Superior temporal gyrus (tissue), 1 donor: Measurements from ENCODE around the gene FHIT.

Experiments used
- DNase-seq: peaks from one replicate; pipeline ENCODE4 v3.0.0-alpha.2; 2016; ENCODE audit errors: extremely low spot score

Gene FHIT

DNA sequence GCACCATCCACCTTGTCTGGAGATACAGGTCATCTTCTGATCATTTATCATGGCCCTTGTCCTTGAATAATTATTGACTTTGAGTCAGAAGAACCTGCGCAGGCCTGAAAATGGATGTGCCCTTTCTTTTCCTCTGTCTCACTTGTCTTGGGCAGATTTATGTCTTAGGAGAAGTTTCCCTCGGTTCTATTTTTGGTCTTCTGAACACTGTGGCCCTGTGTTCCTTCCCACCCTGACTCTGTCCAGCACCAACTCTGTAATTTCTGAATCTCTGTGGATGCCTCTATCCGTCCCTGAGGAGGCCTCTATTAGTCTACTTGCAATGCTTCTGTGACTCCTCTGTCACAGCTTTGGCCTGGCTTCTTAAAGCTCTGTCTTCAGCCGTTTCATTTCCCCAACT lies 1520.7 kb downstream of the FHIT start:
- DNase-seq: no peak

- no peak for DNase-seq
These were observed 1522.7 kb downstream of the FHIT start for GRCh38 chr3:59728587-59728908.

GRCh38 chr3:59727902-59728586 lies 1523.2 kb downstream of the FHIT start:
- DNase-seq: no peak

DNA sequence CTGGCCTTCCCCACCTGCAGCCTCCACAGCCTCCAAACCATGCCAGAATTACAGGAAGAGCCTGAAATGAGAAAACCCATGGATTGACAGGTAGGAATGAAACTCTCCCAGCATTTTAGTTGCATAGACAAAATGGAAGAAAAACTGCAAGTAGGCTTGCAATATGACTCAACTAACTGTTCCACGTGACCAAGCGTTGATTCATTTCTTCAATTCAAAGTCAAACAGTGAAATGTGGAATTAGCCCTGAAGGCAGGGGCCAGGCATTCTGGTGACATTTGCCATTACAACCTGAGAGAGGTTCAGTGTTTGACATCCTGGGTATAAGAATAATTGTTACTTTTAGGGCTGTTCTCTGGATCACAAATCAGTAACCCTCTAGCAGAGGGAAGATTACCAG lies 1525.0 kb downstream of the FHIT start:
- no peak for DNase-seq

DNA sequence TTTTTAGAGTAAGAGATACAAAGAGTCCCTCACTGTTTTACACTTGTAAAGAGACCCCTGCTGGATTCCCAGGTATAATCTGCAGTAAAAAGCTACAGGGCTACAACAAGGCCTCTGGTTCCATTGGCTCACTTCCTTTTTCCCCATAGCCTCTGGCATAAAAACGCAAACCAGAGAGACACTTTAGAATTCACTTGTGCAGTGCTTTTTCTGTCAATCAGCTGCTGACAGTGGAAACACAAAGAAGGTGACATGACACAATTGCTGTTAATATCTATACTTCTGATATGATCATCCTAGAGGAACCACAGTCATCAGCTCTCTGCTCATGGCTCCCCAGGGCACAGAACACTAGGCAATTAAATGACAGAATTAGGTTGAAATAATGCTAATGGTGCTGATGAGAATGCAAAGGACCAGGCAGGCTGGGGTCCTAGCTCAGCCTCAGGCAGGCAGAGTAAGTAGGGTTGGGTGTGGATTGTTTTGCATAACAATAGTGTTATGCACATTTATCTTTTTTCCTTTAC lies 1533.5 kb downstream of the FHIT start:
- no peak for DNase-seq

GRCh38 chr3:59714066-59714465 lies 1537.2 kb downstream of the FHIT start:
- no peak for DNase-seq

DNA sequence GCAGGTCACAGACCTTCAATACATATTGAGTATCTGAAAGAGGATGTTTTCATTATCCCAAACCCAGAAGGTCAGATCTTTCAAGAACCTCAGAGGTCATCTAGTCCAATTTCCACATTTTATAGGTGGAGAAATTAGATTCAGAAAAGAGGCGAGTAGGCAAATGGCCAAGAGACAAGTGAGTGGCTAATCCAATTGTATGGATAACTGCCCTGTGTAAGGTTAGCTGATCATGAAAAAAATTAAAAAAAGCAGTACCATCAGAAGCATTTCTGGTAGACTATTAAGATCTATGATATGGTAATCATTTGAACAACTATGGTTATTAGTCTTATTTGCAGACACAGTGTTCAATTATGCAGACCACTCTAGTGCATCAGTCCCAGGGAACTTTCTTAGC lies 1540.7 kb downstream of the FHIT start:
- DNase-seq: no peak

- peak; percentile 17 for DNase-seq
These were observed 1541.3 kb downstream of the FHIT start for GRCh38 chr3:59709702-59710553.

DNA sequence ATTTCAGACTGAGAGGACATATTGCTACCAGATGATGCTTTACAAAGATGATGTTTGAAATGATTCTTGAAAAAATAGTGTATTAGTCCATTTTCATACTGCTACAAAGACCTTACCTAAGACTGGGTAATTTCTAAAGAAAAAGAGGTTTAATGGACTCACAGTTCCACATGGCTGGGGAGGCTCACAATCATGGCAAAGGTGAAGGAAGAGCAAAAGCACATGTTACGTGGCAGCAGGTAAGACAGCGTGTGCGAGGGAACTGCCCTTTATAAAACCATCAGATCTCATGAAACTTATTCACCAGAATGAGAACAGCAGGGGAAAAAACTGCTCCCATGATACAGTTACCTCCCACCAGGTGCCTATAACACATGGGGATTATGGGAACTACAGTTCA lies 1543.0 kb downstream of the FHIT start:
- DNase-seq: no peak

GRCh38 chr3:59704292-59704691 lies 1547.0 kb downstream of the FHIT start:
- DNase-seq: no peak

- DNase-seq: no peak
These were observed 1551.5 kb downstream of the FHIT start for GRCh38 chr3:59699648-59700320.
